Ishikawa (cell line): Measurements from ENCODE around the gene TMEM243.

Experiments used
- EP300 ChIP-seq: IDR thresholded peaks from 2 replicates; pipeline ENCODE4 v1.6.1; 2012; ENCODE audit warnings: borderline replicate concordance
- FOXM1 ChIP-seq: IDR thresholded peaks from 2 replicates; pipeline ENCODE4 v1.6.1; 2012; ENCODE audit warnings: low read depth, borderline replicate concordance
- NFIC ChIP-seq: IDR thresholded peaks from 2 replicates; pipeline ENCODE4 v1.6.1; 2012
- RAD21 ChIP-seq: IDR thresholded peaks from 2 replicates; pipeline ENCODE4 v1.6.1; 2012; ENCODE audit warnings: low read depth
- TAF1 ChIP-seq: IDR thresholded peaks from 2 replicates; pipeline ENCODE4 v1.6.1; 2012; ENCODE audit warnings: low read depth, mild to moderate bottlenecking
- YY1 ChIP-seq: IDR thresholded peaks from 2 replicates; pipeline ENCODE4 v1.6.1; 2012; ENCODE audit warnings: low read depth
- TF ChIP-seq, protein P1 (sequence below): IDR thresholded peaks from 2 replicates; pipeline ENCODE4 v1.6.1; 2012; ENCODE audit warnings: low read depth, mild to moderate bottlenecking
- TF ChIP-seq, protein P2 (sequence below): IDR thresholded peaks from 2 replicates; pipeline ENCODE4 v1.6.1; 2012

DNA sequence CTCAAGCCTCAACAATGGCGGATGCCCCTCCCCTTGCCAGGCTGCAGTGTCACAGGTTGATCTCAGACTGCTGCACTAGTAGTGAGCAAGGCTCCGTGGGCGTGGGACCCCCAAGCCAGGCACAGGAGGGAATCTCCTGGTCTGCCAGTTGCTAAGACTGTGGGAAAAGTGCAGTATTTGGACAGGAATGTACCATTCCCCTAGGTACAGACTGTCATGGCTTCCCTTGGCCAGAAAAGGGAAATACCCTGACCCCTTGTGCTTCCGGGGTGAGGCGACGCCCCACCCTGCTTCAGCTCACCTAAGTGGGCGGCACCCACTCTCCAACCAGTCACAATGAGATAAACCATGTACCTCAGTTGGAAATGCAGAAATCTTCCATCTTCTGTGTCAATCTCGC is 44.0 kb upstream of the TMEM243 start:
- TF ChIP-seq EP300 (no peak), FOXM1 (no peak), TAF1 (no peak), YY1 (no peak), RAD21 (no peak), NFIC (no peak)
- TF ChIP-seq, protein P1, sequence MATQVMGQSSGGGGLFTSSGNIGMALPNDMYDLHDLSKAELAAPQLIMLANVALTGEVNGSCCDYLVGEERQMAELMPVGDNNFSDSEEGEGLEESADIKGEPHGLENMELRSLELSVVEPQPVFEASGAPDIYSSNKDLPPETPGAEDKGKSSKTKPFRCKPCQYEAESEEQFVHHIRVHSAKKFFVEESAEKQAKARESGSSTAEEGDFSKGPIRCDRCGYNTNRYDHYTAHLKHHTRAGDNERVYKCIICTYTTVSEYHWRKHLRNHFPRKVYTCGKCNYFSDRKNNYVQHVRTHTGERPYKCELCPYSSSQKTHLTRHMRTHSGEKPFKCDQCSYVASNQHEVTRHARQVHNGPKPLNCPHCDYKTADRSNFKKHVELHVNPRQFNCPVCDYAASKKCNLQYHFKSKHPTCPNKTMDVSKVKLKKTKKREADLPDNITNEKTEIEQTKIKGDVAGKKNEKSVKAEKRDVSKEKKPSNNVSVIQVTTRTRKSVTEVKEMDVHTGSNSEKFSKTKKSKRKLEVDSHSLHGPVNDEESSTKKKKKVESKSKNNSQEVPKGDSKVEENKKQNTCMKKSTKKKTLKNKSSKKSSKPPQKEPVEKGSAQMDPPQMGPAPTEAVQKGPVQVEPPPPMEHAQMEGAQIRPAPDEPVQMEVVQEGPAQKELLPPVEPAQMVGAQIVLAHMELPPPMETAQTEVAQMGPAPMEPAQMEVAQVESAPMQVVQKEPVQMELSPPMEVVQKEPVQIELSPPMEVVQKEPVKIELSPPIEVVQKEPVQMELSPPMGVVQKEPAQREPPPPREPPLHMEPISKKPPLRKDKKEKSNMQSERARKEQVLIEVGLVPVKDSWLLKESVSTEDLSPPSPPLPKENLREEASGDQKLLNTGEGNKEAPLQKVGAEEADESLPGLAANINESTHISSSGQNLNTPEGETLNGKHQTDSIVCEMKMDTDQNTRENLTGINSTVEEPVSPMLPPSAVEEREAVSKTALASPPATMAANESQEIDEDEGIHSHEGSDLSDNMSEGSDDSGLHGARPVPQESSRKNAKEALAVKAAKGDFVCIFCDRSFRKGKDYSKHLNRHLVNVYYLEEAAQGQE: no peak
- TF ChIP-seq, protein P2, sequence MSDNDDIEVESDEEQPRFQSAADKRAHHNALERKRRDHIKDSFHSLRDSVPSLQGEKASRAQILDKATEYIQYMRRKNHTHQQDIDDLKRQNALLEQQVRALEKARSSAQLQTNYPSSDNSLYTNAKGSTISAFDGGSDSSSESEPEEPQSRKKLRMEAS: no peak
